ENCODE measurements around the gene HEBP1.

DNA sequence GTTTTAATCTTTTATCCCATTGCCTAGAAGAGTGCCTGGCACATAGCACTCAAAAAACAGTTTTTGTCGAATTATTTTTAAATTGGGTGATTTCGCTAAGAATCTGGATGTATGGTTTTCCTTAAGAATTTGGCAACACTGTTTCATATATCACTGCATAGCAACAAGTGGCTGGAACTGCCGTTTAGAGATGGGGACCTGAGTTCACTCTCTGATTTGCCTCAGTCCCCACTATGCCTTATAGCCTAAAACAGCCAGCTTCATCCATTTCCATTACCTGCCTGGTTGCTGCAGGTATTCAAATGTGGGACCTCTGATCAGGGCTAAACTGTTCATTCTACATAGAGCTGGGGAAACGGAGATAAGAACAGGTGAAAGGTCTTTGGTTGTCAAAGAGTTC, 1.8 kb downstream of the HEBP1 start:
- TF ChIP-seq CTCF (conservative IDR thresholded peaks at IDR 0.05; ENCODE audit: low read depth, low read length) (no peak), EZH2phosphoT487 (IDR thresholded peaks at IDR 0.05; ENCODE audit: borderline replicate concordance, low read length) (no peak), EZH2 (IDR thresholded peaks at IDR 0.05; ENCODE audit: low read length, unreplicated experiment) (no peak)

Data from PC-3 (cell line).